Activated CD8-positive, alpha-beta memory T cell treated with anti-CD3 and anti-CD28 coated beads for 48 hours (primary cell): ENCODE data around the gene AUTS2.

Experiments
- DNase-seq, 3 experiments: peaks; one replicate each; pipeline ENCODE4 v3.0.0-alpha.2; 2020; ENCODE audit warnings: low read depth in 2 of 3, low spot score in 2 of 3

The AUTS2 gene

DNA sequence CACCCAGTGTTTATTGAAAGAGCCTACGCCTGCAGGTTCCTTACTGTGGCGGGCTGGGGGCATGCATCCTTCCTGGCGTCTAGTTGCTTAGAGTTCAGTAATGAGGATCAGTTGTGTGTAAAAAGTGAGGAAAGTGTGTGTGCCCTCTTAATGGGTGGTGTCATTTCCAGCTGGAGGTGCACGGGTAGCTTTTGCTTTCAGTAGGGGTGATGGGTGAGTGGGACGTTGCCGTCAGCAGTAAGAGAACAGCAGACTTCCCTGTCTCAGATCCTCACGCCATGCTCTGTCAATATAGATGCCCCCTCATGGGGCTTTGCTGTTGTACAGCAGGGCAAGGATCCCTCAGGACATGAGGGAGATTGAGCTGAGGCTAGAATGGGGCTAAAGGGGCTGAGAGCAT is 1181.0 kb downstream of the AUTS2 start:
- no peak for DNase-seq

DNA sequence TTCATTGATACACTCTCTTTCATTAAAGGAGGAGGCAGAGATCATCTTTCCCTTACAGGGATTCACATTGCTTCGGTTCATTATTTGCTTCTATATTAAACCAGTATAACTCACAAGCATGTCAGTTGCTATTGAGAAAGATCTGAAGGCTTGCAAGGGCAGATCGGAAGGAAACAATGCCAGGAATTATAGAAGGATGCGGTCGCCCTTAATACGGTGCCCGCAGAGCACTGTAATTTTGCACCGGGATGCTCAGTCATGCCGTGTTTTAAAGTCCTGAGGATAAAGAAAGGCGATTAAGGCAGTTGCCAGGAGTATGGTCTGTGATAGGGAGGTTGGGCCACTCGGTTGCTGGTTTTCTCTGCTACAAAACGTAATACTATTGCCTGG is 1183.6 kb downstream of the AUTS2 start:
- no peak for DNase-seq

- no peak for DNase-seq
Observed at GRCh38 chr7:70782796-70783195, 1184.5 kb downstream of the AUTS2 start.

GRCh38 chr7:70785427-70785826 is 1187.2 kb downstream of the AUTS2 start:
- no peak for DNase-seq

DNA sequence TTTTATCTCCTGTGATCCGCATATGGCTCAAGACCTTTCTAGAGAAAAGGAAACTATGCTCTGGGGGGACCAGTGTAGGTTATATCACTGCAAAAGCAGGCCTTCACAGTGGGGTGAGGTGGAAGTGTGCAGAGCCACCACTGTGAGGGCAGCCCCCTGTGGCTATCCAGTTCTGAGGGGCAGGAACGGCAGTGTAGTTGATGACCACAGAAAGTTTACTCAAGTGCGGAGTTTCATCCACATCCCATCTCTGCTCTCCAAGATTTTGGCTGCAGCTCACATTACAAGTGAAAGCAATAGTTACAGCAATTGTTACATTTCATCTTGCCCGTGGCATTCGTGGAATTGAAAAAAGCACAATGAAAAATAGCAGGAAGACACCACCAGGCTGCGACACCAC is 1187.8 kb downstream of the AUTS2 start:
- no peak for DNase-seq

DNA sequence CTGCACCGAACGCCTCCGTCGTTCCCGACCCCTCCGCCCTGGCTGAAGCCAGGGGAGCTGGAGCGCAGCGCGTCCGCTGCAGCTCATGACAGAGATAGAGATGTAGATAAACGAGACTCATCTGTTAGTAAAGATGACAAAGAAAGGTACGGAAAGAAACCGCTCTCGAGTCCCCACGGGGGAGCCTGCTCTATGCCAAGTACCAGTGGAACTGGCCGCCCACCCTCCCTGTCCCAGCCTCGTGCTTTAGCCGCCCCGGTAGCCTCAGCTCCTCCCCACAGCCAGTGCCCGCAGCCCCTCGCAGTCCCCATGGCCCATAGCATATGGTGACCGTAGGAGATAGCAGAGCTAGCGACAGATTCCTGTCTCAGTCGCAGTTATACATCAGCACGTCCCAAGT is 1189.0 kb downstream of the AUTS2 start:
- no peak for DNase-seq

GRCh38 chr7:70787771-70788170 is 1189.5 kb downstream of the AUTS2 start:
- DNase-seq, result no peak

DNA sequence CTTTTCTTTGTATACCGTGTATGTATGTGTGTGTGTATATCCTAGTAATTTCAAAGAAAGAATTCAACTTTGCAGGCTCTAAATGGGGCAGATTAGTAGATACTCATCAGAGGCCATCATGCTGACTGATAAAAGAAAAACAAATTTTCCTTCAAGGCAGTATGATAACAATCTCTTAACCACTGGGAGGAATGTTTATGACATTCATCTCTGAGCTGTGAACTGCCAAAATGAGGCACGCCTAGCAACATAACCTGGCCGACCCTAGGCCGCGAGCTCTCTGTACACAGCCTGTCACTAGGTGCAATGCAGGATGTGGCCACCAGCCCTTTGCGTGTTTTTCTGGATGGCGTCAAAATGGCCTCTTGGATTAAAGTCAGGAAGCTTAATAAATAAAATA is 1190.0 kb downstream of the AUTS2 start:
- no peak for DNase-seq

DNA sequence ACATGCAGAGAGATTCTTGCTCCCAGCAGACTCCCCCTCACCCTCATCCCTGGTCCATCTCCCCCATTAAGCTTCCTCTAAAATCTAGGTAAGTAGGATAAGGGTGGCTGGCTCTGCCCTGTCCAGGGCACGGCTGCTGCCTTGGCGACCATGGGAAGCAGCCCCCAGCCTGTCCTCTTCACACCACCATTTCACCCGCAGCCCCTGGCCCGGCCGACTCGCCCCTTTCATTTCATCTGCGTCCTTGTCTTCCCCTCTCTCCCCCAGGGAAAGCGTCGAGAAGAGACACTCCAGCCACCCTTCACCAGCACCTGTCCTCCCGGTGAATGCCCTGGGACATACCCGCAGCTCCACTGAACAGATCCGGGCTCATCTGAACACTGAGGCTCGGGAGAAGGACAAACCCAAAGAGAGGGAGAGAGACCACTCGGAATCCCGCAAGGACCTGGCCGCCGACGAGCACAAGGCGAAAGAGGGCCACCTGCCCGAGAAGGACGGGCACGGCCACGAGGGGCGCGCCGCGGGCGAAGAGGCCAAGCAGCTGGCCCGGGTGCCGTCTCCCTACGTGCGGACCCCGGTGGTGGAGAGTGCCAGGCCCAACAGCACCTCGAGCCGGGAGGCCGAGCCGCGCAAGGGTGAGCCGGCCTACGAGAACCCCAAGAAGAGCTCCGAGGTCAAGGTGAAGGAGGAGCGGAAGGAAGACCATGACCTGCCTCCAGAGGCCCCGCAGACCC is 1191.4 kb downstream of the AUTS2 start:
- DNase-seq, result no peak

GRCh38 chr7:70790215-70791073 is 1192.2 kb downstream of the AUTS2 start:
- DNase-seq, result no peak

DNA sequence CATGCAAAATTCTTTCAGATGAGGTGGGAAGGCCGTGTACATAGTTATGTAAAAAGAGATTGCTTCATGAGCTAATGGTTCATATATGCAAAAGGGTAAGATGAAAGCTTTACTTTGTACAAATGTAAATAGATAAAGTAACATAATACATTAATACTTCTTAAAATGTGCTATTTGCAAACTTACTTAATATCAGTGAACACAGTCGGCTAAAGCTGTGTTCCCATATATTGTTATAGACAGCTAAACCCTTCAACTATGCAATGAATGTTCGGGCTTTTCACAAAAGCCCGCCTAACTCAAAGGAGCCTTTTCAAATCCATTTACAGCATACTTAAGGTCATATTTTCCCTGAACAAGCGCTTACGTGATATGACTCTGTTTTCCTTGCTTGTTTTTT is 1193.1 kb downstream of the AUTS2 start:
- DNase-seq, result no peak

DNA sequence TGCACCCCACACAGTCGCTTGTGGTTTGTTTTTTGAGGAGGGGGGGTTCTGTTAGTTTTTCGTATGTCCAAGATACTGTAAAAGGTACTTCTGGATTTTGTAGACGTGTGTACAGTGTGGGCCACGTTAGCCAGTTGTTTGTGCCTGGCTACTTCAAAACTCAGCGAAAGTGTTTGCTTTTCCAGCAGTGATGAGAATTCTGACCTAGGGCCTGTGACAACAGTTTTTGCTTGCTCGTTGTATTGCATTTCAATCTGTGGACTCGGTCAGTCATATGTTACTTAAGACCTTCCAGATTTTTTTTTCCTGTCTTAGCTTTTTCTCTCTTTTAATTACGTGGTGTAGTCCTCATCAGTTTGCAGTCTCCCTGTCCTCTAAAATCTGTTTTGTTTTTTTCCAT is 1194.8 kb downstream of the AUTS2 start:
- no peak for DNase-seq

- DNase-seq, result no peak
Observed at GRCh38 chr7:70793821-70794220, 1195.5 kb downstream of the AUTS2 start.

- no peak for DNase-seq
Observed at GRCh38 chr7:70794962-70795361, 1196.7 kb downstream of the AUTS2 start.

GRCh38 chr7:70795948-70796347 is 1197.7 kb downstream of the AUTS2 start:
- DNase-seq, result no peak

DNA sequence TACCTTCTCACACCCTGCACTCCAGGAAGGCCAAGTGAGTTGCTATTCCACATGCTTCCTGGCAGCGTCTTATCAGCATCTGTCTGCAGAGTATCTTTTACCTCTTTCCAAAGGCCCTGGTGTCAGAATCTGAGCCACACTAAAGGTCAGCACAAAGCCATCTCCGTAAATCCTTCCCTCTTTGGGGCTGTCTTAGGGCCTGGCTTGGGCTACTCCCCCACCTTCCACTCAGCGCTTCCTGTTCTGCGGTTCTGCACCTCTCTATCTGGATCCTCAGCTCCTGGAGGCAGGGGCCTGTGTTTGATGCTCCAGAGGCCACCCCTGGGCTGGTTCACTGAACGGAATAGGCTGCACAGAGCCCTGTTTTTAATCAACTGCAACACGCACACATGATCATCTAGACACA is 1198.8 kb downstream of the AUTS2 start:
- DNase-seq, result no peak

GRCh38 chr7:70799841-70800405 is 1201.6 kb downstream of the AUTS2 start:
- no peak for DNase-seq

DNA sequence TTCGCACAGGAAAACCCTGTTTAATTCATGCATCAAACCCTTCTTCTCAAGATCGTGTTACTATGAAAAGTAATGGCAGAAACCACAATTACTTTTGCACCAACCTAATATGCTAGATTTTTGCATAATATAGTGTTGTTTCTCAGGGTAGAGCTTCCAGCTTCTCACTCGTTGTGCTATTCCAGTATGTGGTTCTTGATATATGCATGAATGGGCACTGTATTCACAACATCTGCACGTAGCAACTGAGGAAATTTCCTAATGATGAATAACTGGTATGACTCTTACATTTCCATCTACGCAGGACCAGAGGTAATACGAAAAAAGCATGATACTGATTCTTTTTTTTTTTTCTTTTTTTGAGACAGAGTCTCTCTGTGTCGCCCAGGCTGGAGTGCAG is 1207.1 kb downstream of the AUTS2 start:
- no peak for DNase-seq

- DNase-seq, result no peak
Observed at GRCh38 chr7:70807650-70808049, 1209.4 kb downstream of the AUTS2 start.

DNA sequence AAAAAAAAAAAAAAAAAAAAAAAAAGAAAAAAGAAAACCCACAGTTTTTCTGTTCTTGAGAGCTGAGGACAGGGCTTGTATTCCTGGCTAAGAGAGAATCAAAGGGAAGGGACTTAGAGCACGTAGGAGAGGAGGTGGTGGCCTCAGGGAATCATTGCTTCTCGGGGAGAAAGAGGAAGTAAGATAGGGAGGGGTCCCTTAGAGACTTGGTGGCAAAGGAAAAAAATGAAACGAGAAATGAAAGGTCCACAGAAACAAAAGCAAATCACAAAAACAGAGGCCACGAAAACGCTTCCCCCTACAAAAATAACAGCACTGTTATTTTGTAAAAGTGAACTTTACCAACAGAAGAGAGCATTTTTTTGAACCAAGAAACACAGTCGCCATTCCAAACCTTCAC is 1210.6 kb downstream of the AUTS2 start:
- DNase-seq, result no peak

DNA sequence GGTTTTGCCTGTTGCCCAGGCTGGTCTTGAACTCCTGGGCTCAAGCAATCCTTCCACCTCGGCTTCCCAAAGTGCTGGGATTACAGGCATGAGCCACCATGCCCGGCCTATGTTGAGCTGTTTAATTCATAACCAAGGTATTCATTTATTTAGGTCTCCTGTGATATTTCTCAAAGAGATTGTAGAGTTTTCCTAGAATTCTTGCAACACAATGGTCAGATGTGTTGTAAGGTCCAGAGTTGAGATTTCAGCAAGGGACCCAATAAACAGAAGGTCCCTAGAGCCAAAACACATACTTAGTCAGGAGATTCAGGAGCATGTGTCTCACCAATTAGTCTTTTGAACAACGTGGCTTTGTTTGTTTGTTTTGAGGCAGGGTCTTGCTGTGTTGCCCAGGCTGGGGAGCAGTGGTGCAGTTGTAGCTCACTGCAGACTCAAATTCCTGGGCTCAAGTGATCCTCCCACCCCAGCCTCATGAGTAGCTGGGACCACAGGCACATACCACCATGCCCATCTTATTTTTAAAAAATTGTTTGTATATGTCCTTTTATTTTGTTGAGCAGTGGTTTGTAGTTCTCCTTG is 1212.4 kb downstream of the AUTS2 start:
- no peak for DNase-seq

GRCh38 chr7:70812511-70812910 is 1214.2 kb downstream of the AUTS2 start:
- DNase-seq, result no peak
